GM10266 (cell line): ENCODE measurements around the gene CRY2.
"Not testable (repeated sequence)": the region's sequence is repeated elsewhere in the genome, so short reads cannot be mapped to it uniquely, and the experiment has no call there.

ENCODE experiments used
- DNase-seq: peaks from one replicate; pipeline ENCODE4 v3.0.0; 2012; ENCODE audit errors: extremely low spot score
- CTCF ChIP-seq: IDR thresholded peaks from 2 replicates; pipeline ENCODE4 v1.5.1; 2012; ENCODE audit warnings: mild to moderate bottlenecking, low read depth; ENCODE audit not compliant: control insufficient read depth, insufficient read depth; ENCODE audit errors: missing control alignments

Gene CRY2

GRCh38 chr11:45832811-45833441 lies 14.3 kb upstream of the CRY2 start:
- no peak for DNase-seq
- TF ChIP-seq CTCF = no peak

DNA sequence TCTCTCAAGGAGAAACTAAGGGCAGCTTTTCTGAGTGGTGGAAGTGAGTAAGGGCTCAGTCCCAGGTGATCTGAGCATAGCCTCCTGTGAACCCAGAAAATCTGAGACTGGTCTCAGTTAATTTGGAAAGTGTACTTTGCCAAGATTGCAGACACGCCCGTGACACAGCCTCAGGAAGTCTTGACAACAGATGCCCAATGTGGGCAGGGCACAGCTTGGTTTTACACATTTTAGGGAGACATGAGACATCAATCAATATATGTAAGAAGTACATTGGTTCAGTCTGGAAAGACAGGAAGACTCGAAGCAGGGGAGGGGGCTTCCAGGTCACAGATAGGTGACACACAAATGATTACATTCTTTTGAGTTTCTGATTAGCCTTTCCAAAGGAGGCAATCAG lies 13.5 kb upstream of the CRY2 start:
- TF ChIP-seq CTCF = no peak

GRCh38 chr11:45834298-45834756 lies 12.9 kb upstream of the CRY2 start:
- TF ChIP-seq CTCF = no peak
- DNase-seq = no peak

More for the DNA sequence above, 13.5 kb upstream of the CRY2 start:
- no peak for DNase-seq

GRCh38 chr11:45839204-45839603 lies 8.1 kb upstream of the CRY2 start:
- DNase-seq = no peak
- no peak for TF ChIP-seq CTCF

DNA sequence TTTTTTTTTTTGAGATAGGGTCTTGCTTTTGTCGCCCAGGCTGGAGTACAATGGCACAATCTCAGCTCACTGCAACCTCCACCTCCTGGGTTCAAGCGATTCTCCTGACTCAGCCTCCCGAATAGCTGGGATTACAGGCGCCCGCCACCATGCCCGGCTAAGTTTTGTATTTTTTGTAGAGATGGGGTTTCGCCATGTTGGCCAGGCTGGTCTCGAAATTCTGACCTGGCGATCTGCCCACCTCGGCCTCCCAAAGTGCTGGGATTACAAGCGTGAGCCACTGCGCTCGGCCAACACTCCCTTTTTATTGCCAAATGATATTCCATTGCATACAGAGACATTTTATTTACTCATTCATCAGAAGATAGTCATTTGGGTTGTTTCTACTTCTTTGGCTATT lies 7.0 kb upstream of the CRY2 start:
- DNase-seq = not testable (repeated sequence)

DNA sequence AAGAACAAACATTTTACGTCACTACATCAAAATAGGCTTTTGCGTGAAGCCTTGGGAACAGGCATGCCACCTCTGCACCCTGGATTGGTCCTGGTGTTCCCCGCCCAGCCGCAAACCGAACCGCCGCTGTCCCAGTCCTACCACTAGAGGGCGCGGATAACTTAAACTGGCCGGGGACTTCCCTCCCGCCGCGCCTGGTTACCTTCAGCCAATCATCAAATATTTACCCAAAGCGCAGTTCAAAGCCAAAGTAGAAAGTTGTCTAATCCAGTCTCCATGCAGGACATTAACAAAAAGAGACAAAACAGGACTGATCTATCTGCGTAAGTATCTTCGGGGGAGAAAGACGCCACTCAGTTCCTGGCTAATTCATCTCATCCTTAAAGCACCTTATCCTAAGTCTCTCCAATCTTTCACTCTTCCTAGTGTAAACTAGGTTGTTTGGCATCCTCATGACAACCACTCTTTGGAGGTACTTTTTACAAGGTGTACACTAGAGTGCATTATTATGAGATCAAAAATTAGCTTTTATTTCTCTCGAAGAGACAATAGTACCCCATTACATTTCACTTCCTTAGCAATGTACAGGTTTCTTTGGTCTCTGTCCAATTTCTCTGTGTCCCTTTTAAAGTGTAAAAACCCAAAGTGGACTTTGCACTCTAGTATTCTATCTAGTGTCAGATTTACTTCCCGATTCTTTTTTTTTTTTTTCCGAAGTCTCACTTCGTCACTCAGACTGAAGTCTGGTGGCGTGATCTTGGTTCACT lies 3.9 kb upstream of the CRY2 start:
- peak; percentile 84 for TF ChIP-seq CTCF
- DNase-seq = peak; percentile 77

DNA sequence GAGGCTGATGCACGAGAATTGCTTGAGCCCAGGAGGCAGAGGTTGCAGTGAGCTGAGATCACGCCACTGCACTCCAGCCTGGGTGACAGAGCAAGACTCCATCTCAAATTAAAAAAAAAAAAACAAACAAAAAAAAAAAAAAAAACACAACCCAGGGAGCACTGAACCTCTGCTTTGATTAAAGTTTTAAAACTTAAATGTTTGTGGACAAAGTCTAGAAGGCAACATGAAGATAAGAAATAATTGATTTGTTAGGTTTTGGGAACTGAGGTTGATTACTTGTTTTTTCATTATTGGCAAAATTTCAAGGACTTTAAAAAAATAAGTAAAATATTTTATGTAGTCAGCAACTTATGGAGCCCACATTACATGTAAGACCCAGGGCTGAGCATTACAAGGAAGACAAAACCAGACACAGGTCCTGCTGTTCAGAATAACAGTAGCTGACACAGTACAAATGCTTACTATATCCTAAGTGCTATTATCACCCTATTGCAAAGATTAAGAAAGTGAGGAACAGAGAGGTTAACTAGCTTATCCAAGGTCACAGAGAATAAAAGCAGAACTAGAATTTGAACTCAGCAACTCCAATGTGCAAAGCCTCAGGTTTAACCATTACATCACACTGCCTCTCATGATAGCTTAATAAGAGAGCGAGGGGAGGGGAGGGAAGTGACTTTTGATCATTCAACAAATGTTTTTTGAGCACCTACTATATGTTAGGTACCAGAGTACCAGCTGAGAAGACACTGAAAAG lies 2.3 kb upstream of the CRY2 start:
- TF ChIP-seq CTCF = no peak
- no peak for DNase-seq
